HG02642 (cell line): ENCODE data around the gene IFNG-AS1.

ENCODE experiments used
- ATAC-seq: cut with Tn5 transposase; IDR thresholded peaks from one replicate; pipeline ENCODE4 v1.9.1; 2021; ENCODE audit warnings: mild to moderate bottlenecking; ENCODE audit not compliant: unreplicated experiment, poor library complexity

The IFNG-AS1 gene

DNA sequence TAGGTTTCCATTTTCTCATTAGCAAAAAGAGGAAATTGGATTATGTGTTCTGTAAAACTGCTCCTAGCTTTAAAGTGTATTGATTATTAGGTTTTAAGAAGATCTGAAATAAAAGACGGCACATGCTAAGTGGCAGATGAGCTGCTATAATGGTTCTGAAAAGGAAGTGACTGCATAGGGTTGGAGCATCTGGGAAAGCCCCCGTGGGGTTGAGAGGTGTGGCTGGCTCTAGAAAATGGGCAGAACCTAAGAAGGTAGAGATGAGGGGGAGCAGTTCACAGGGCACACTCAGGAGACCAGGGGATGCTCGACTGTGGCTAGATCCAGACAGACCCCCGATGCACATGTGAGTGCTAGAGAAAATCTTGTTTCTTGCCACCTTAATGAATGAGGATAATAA, 1.9 kb downstream of the IFNG-AS1 start:
- peak; percentile 63 for ATAC-seq

DNA sequence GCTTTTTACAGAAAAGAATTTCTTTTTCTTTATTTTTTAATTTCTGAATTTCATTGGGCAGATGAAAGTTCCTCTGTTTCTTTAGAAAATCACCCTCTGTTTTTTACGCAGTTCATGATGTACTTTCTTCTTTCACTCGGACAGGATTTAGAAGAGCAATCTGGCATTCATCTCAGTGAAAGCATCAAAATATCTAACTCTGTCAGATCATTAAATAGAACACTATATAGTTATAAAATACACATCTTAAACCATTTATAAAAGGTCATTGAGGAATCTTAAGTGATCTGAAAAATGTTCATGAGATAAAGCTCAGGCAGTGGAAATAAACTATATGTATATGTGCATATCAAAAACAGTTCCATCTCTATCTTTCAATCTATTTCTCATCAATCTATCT, 3.9 kb downstream of the IFNG-AS1 start:
- no peak for ATAC-seq

DNA sequence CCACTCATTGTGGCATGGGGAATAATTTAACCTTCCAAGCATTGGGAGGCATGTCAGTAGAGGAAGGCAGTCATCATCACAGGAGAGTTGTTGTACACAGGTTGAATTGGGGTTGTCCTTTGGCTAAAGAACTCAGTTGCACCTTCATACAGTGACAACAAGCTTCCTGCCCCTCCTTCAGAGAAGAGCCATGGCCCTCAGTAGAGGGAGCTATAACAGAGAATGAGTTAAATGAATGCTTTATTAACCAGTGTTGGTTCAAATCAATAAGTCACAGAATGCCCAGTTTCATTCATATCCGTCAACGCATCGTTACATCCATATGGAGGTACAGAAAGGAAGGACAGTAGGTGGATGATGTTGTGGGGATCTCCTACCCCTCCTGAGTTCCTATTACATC, 4.8 kb downstream of the IFNG-AS1 start:
- ATAC-seq: no peak

DNA sequence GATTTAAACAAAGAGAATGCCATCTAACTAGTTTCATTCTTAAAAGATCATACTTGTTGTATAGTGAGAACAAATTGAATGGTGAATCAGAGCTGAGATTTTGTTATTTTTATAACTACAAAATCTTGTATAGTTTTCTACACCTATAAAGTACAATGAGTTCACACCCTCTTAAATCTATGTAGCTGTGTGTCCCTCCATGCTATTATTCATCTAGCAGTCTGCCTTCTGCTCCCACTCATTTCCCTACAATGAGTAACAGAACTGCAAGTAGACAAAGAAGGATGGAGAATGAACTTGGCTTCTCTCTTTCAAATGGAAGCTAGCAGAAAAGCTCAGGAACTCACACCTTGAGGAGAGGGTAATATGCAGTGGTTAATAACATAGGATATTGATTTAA, 7.1 kb downstream of the IFNG-AS1 start:
- no peak for ATAC-seq

DNA sequence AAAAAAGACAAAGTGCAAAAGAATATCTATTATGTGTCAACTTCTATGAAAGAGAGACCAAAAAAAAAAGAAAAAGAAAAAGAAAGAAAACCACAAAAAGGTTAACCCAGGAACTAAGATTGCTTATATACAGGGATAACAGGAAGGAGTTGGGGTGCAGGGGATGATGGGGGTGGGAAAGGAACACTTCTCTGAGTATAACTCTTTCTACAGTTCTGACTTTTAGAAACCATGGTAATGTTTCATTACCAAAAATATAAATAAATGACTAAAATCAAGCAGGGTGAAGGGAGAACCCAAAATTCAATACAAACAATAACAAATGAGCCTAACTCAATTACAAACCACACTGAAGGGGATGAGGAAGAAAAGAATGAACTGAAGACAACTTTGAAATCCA, 9.1 kb downstream of the IFNG-AS1 start:
- ATAC-seq: no peak

DNA sequence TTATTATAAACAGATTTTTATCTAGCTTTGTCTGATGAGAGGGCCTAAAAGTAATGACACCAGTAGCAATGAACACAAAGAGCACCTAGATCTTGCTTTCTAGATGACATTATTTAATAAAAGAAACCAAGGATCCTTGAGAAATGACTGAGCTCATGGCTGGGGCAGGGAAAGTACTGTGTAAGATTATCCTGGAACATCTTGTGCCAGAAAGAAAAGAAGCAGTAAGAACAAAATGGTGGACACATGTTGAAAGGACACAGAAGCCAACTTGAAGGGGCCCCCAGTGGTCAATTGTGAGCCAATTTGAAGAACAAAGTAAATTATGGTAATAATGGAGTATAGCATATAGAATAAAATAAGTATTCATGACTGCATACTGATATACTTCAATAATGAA, 10.0 kb downstream of the IFNG-AS1 start:
- ATAC-seq: no peak

DNA sequence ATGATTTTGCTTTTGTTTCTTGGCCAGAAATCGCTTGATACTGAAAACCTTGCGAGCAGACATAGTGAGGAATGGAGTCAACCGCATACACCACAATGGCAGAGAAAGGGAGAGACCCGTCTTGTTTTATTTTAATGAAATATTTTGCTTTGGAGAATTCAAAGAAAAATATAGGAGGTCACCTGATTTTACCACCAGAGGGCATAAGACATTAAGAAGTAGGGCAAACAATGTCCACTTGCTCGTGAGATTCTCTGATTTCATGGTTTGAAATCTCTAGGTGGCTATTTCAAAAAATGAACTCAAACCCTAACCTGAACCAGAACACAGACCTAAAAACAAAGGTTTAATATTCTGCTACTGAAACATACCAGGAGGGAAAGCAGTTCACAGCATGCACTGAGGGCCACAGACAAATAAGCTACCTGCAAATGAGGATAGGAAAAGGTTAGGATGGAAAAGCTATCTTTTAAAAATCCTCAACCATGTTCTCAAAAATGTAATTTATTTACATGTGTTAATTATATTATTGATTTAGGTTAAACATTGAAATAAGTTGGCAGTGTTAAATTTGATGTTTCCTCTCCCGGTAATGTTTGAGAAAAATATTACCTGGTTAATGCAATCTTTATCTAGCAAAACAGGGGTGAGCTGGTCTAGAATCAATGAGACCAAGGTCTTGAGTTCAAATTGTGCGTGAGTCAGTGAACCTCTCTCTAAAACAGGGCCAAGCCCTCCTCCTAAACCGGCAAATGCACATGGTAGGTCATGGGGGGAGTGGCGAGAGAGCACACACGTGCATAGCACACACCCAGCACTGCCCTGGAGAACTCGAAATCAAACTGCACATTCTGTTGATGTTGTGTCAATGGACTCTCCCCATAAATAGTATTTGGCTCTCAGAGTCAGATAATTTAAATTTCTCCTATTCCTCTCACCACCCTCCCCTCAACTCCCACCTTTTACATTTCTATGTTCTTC, 12.5 kb downstream of the IFNG-AS1 start:
- ATAC-seq: no peak

DNA sequence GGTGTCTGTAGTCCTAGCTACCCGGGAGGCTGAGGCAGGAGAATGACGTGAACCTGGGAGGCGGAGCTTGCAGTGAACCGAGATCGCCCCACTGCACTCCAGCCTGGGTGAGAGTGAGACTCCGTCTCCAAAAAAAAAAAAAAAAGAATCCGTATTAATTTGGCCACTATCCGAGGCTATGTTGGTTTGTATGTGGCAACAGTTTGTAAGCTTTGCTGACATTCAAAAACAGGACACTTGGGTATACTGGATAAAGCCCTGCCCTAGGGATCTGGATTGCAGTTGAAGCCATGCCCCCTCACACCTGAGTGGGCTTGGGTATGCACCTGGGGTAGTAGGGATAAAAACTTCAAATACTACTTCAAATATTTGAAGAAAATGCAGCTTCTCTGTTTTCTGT, 14.5 kb downstream of the IFNG-AS1 start:
- ATAC-seq: no peak

DNA sequence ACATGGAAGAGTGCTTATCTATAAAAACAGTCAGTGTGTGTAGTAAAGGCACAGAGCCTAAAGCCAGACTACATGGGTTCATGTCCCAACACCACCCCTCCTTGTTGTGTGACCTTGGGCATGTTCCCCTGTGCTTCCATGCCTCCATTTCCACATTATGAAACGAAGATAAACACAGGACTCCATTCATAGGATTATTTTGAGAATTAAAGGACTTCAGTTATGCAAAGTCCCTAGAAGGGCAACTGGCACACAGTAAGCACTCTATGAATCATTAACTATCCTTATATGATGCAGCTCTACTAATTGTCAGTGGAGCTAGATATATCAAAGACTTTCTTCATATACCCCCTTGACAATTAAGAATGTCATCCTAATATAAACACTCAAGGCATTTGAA, 17.8 kb downstream of the IFNG-AS1 start:
- no peak for ATAC-seq

DNA sequence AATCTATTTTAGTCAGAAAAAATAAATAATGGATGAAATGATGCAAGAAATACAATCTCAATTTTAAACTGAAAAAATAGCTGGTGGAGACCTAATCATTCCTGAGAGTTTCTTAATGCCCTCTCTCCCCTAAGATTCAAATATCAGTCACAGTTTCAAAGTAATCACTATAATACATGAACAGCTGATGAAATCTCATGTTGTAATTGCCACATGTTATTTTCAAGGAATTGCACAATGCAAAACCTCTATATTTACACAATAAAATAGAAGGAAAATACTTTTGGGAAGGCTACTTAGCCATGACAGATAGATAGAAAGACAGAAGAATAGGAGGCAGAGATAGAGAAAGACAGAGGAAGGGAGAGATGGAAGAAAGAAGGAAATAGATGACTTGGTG, 18.2 kb downstream of the IFNG-AS1 start:
- ATAC-seq: no peak

DNA sequence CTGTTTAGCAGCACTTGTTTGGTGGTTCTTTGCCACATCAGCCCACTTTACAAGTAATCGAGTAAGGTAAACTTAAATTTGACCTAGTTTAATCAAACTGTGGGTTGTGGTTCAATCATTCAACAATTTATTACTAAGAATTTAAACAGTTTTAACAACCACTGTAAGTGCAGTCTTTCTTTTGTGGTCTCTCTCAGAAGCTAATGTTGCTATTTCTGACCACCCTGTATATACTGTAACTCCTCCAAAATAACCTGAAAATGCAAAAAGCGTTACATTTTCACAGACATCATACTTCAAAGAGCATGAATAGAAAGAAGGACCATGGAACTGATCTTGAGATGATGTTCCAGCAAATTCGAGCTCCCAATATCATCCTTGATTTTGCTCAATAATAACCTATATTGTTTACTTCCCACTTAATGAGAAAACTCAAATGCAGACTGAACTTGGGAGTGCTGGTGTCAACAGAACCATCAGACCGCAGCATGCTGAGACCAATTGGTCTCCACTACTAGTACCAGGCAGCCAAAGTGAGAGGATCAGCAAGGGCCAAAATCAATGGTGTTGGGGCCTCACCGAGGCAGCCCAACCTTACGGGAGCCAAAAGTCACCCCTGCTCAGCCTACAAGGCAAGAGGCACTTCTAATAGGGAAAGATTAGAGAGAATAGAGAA, 22.1 kb downstream of the IFNG-AS1 start:
- ATAC-seq: no peak

DNA sequence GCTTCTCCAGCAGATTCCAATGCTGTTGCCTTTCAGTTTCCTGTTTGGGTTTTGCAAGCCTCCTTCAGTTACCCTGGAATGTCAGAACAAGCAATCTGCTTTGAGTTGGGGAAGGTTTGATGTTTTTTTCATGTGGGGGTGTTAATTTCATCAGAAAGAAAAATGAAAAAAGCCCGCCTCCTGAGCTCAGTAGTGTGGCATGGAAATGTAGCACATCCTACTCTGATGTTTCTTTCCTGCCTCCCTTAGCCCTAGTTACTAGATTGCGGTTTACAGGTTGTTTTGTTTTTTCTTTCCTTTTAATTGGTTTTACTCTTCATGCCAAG, 22.6 kb downstream of the IFNG-AS1 start:
- ATAC-seq: no peak

DNA sequence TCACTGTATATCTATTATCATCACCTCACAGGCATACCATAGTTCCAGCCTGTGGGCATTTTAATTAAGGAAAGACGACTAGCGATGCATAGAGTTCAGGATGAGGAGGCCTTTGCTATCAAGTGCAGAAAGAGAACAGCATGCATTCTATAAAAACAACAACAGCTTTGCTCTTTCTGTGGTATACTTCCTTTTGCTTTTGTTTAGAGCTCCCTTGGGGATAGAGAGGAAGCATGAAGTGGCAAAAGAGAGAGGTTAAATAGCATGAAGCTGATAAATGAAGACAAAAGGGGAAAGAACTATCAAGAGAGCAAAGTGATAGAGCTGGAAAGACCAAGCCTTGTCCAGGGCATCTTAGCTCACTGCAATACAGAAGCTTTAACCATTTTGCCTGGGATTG, 23.5 kb downstream of the IFNG-AS1 start:
- ATAC-seq: peak; percentile 79

DNA sequence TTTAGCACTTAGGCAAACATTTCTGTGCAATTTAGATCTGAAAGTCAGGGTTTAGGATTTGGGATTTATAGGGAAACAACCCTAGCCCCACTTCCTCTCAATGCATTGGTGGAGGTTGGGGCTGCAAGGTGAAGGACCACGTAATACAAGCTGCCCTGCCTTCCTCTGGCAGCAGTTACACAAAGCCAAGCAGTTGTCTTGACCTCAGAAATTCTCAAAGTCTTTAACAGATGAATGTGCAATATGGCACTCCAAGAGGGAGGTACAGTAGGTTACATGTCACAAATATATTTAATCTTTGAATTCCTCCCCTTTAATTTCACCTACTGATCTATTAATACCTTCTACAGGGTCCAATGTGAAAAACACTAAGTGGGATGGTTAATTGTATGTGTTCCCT, 23.9 kb downstream of the IFNG-AS1 start:
- ATAC-seq: no peak

DNA sequence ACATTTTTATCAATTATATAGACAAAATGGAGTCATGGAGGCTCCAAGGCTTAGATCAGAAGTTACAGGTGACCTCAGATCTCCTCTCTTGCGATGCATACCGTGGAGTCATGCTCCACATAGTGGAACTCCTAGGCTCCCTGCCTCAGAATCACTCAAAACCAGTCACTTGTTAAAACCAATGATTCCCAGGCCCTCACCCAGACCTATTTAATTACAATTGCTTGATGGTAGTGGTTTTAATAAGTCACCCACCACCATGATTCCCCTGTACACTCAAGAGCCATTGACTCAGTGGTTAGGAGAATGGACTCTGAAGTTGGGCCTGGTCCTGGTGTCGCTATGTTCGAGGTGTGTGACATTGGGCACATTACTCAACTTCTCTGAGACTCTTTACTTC, 26.9 kb downstream of the IFNG-AS1 start:
- ATAC-seq: no peak

DNA sequence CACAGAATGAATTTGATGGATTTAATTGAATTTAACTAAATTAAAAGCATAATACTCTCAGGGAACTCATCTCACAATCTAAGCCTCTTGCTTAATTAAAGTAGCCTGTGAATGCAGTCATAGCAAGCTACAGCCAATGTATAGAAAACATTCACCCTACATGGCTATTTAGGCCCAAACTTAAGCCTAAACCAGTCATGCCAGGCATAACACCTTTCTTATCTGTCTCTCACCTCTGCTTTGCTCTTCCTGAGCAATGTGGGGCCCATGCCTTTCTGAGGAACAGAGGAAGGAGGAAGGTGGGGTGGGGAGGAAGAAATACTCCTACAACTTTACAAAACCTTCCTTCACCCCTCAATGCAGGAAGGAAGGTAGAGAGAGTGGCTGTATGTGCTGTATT, 29.1 kb downstream of the IFNG-AS1 start:
- no peak for ATAC-seq

DNA sequence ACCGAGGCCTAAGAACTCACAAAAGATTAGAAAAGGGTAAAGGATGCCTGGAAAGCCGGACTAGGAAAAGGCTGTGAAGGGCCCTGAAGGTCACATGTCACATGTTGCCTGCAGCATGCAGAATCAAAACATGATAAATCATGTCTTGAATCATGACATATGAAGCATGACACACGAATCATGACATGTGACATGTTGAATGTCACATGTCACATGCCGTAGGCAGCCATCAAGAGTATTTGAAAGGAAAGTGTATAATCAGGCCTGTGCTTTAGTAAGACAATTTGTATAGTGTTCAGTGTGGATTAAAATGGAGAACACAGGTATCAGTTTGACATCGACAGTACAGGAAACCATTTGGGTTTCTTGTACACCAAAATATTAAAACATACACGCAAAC, 30.8 kb downstream of the IFNG-AS1 start:
- ATAC-seq: no peak

DNA sequence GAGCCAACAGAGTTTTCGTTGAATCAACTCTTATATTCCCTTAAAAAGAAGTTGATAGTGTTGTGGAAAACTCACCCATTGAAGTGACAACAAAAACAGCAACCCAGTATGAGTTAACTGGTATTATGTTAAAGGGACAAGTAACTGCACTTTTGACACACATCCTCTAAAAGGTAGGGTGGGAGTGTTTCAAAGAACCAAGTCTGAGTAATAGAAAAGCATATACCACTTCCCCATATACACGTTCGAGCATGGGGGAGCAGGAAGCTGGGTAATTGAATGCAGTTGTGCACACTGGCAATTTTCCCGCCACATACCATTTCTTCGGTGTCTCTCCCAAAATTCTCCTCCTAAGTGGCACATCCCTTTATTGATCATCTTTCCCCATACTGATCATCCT, 31.5 kb downstream of the IFNG-AS1 start:
- ATAC-seq: no peak

DNA sequence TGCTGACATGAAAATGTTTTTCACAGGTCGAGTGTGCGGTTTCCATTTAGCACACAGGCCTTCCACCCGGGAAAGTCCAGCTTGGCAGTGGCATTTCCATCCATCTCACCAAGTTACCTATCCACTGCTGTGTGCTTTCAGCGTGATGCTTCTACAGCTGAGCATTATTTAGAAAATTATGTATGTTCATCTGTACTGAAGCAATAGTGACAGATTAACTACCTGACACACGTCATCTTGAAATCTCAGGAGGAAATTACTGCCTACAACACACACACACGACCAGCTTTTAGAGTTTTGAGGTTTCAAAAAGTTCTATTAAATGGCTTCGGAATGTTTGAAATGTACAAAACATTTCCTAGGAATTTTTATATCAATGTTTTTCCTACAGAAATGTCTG, 39.4 kb downstream of the IFNG-AS1 start:
- no peak for ATAC-seq

DNA sequence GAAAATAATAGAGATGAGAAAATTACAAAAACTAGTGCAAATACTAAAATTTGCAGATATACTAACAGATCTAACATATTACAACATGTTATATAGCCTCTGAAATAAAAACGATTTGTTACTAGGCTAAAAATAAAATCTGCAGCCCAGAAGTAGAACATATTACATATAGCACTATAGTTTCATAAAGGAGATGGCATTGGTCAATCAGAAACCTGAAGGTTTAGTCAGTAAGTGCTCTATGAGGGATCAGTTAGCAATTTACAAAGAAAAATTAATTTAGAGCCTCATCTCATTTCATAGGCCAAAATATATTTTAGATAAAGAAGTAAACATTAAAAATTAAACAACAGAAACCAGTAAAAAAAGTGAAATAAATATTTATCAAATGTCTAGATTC, 41.0 kb downstream of the IFNG-AS1 start:
- ATAC-seq: no peak

DNA sequence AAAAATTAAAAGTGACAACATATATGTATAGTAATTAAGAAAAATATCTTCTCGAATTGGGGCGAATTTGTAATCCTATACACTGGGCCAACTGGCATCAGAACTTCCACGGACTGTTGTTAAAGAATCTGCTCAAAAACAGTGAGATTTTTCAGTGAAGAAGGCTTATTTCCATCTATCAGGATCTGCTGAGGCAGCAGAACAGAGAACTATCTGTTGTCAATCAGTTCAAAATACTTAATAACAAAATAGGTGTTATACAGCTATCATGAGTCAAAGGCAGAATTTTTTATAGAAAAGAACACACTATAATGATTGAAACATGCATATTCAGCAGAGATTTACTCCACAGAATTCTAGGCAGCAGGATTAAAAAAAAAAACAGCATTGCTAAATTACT, 41.9 kb downstream of the IFNG-AS1 start:
- ATAC-seq: no peak
